Endothelial cell of umbilical vein (primary cell): ENCODE data around the gene PRRC2C. TPM values are rescaled to one million over a fixed set of nuclear protein-coding genes. Genes with fewer than 3 reads are reported as not detected.

ENCODE experiments used
- BruUV-seq: library from RNA; stranded (reverse); fragments of 400-500 nt; replicated peaks from 2 replicates; lab custom pipeline; 2021; lab: Mats Ljungman, UMichigan
- CTCF ChIA-PET: fragments of 300-600, 350-600 bp; sonication (Branson Sonifier 250); formaldehyde crosslinking; loops from one replicate; lab custom pipeline; 2021; ENCODE audit warnings: antibody characterized with exemption, inconsistent platforms; lab: Charles Lee
- POLR2A ChIA-PET: fragments of 300-600, 350-600 bp; sonication (Branson Sonifier 250); formaldehyde crosslinking; loops from one replicate; lab custom pipeline; 2021; ENCODE audit warnings: antibody characterized with exemption, inconsistent platforms; lab: Charles Lee
- DNase-seq: peaks from one replicate; pipeline ENCODE4 v3.0.0-alpha.2; 2011; ENCODE audit warnings: low read depth, low spot score
- FAIRE-seq: peaks from 2 replicates; lab custom pipeline; 2011; peaks lifted over from hg19 to GRCh38; lab: Jason Lieb, UNC
- H2AFZ ChIP-seq: 2 replicates; pipeline ENCODE4 v1.6.0; 2012; ENCODE audit warnings: low read depth, low read length, control low read depth, inconsistent platforms
- H3K27ac ChIP-seq: 2 replicates; pipeline ENCODE4 v1.5.1; 2011; ENCODE audit warnings: low read depth, mild to moderate bottlenecking, control low read depth, low read length, moderate library complexity; ENCODE audit not compliant: insufficient read depth
- H3K27me3 ChIP-seq, 2 experiments: 2 replicates each; pipeline versions ENCODE4 v1.6.0 to v1.6.1; 2011; ENCODE audit warnings: low read length in 2 of 2, mixed read lengths in 1 of 2; ENCODE audit not compliant: control insufficient read depth in 2 of 2, insufficient read depth in 2 of 2
- H3K36me3 ChIP-seq, 2 experiments: 2 replicates in 1 of 2; 3 replicates in 1 of 2; pipeline ENCODE4 v1.5.1; 2011; ENCODE audit warnings: low read length in 2 of 2, mild to moderate bottlenecking in 1 of 2, moderate library complexity in 1 of 2; ENCODE audit not compliant: control insufficient read depth in 2 of 2, insufficient read depth in 2 of 2; ENCODE audit errors: extremely low read depth in 1 of 2
- H3K4me1 ChIP-seq: 3 replicates; pipeline ENCODE4 v1.5.1; 2011; ENCODE audit warnings: mild to moderate bottlenecking, low read length; ENCODE audit not compliant: control insufficient read depth, insufficient read depth; ENCODE audit errors: extremely low read depth
- H3K4me2 ChIP-seq: 2 replicates; pipeline ENCODE4 v1.6.1; 2011; ENCODE audit warnings: low read length, control low read depth, mixed read lengths; ENCODE audit not compliant: insufficient read depth
- H3K4me3 ChIP-seq, 3 experiments: fragments of 200-600 bp in 1 of 3; sonication (generic), shearing (Covaris generic) in 1 of 3; replicated peaks in 1 of 3; 2 replicates each; pipeline ENCODE4 v1.5.1; 2011 to 2016; ENCODE audit warnings: control low read depth in 3 of 3, low read length in 3 of 3, mild to moderate bottlenecking in 2 of 3, inconsistent platforms in 1 of 3, low read depth in 1 of 3, moderate library complexity in 1 of 3; ENCODE audit not compliant: insufficient read depth in 1 of 3
- H3K79me2 ChIP-seq: 2 replicates; pipeline ENCODE4 v1.6.0; 2012; ENCODE audit warnings: low read length, inconsistent platforms; ENCODE audit not compliant: control insufficient read depth, insufficient read depth
- H3K9ac ChIP-seq: replicated peaks from 2 replicates; pipeline ENCODE3; 2011; ENCODE audit warnings: low read length, control low read depth; ENCODE audit not compliant: insufficient read depth; ENCODE audit errors: extremely low read depth
- H3K9me1 ChIP-seq: replicated peaks from 3 replicates; pipeline ENCODE4 v1.6.0; 2011; ENCODE audit warnings: mild to moderate bottlenecking, low read length; ENCODE audit not compliant: control insufficient read depth, insufficient read depth; ENCODE audit errors: extremely low read depth
- H3K9me3 ChIP-seq: replicated peaks from 2 replicates; pipeline ENCODE4 v1.5.1; 2012; ENCODE audit warnings: low read length, inconsistent platforms; ENCODE audit not compliant: control insufficient read depth, insufficient read depth
- H4K20me1 ChIP-seq: replicated peaks from 2 replicates; pipeline ENCODE3; 2011; ENCODE audit warnings: mild to moderate bottlenecking, low read length; ENCODE audit not compliant: control insufficient read depth, insufficient read depth; ENCODE audit errors: extremely low read depth
- CTCF ChIP-seq, 2 donors: IDR thresholded peaks; 1 replicate in 1 of 2; 2 replicates in 1 of 2; pipeline ENCODE4 v1.5.1; 2011; ENCODE audit warnings: low read length in 2 of 2, mild to moderate bottlenecking in 2 of 2, moderate library complexity in 2 of 2, control low read depth in 1 of 2, inconsistent platforms in 1 of 2, low read depth in 1 of 2; ENCODE audit not compliant: insufficient read depth in 1 of 2; ENCODE audit errors: extremely low read depth in 1 of 2
- EZH2 ChIP-seq: IDR thresholded peaks from 2 replicates; pipeline ENCODE4 v1.6.1; 2012; ENCODE audit warnings: borderline replicate concordance, low read depth, mild to moderate bottlenecking, moderate library complexity, low read length, inconsistent platforms; ENCODE audit not compliant: severe bottlenecking
- FOS ChIP-seq: IDR thresholded peaks from 2 replicates; pipeline ENCODE4 v1.6.1; 2011; ENCODE audit warnings: mild to moderate bottlenecking, low read length, moderate library complexity, borderline replicate concordance; ENCODE audit not compliant: insufficient read depth
- GATA2 ChIP-seq: IDR thresholded peaks from 2 replicates; pipeline ENCODE4 v1.7.0; 2011; ENCODE audit warnings: low read depth, mild to moderate bottlenecking, moderate library complexity, mixed read lengths, low read length; ENCODE audit not compliant: insufficient read length, insufficient read depth
- JUN ChIP-seq: IDR thresholded peaks from 2 replicates; pipeline ENCODE4 v1.6.1; 2011; ENCODE audit warnings: borderline replicate concordance, low read depth; ENCODE audit not compliant: insufficient read length, insufficient read depth
- MYC ChIP-seq: IDR thresholded peaks from one replicate; pipeline ENCODE4 v1.6.1; 2011; ENCODE audit warnings: mild to moderate bottlenecking, low read depth, low read length
- POLR2A ChIP-seq: IDR thresholded peaks from 2 replicates; pipeline ENCODE4 v1.6.1; 2012; ENCODE audit warnings: low read depth, mild to moderate bottlenecking, control low read depth, low read length
- POLR2AphosphoS5 ChIP-seq: IDR thresholded peaks from 2 replicates; pipeline ENCODE4 v1.6.1; 2012; ENCODE audit warnings: low read depth, mild to moderate bottlenecking, control low read depth, low read length, moderate library complexity; ENCODE audit not compliant: insufficient read depth
- dilution Hi-C: fragments of 300-500 bp; cut with MboI; formaldehyde crosslinking; loops from one replicate; pipeline ENCODE4 v1.15.0; 2019; ENCODE audit warnings: low sequenced_read_pairs; ENCODE audit not compliant: extremely low pct_ligation_motif_present
- intact Hi-C: fragments of 100-400 bp; cut with micrococcal nuclease; formaldehyde crosslinking; loops from one replicate; pipeline ENCODE4 v1.10.0; 2022
- polyA plus RNA-seq, 4 experiments: library from polyadenylated mRNA; depleted of rRNA in 3 of 4; stranded (reverse) in 3 of 4; unstranded in 1 of 4; fragments of >200 nt; gene quantifications; 2 replicates each; pipeline versions ENCODE4 v1.2.1 to v1.2.3, GENCODE V29; 2011 to 2012; ENCODE audit warnings: missing spikeins in 1 of 4
- total RNA-seq: library from RNA; stranded (reverse); gene quantifications from 2 replicates; pipeline ENCODE4 v1.2.3, GENCODE V29; 2021
- TF ChIP-seq, protein P1 (sequence below): IDR thresholded peaks from 2 replicates; pipeline ENCODE4 v1.6.1; 2011; ENCODE audit not compliant: insufficient read depth, insufficient read length

The PRRC2C gene
- total and polyA plus RNA-seq, 2 donors (not counting 3 experiments of a cell fraction or from before 2014, with no cell fraction given): 65.7 to 199 TPM

DNA sequence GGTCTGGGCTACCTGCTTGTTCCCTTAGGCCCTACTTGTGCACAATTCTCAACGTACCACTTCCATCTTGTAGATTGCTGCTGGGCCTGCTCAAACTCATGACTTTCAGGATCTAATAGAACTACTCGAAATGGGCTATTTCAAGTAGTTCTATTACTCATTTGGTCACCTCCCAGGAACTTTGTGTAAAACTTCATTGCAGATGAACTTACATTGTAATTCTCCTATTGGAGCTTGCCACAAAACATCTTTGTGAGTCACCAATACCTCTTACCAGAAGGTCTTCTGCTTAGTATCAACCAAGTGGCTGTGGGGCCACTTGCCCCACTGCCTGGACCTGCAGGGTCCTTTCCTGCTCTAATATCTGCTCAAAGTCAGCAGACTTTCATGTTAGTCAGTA is 126.0 kb downstream of the PRRC2C start:
- ChIA-PET CTCF (no interaction called here), POLR2A (no interaction called here)
- no peak overlapping the region for H2AFZ ChIP-seq
- H3K36me3 ChIP-seq: no peaks in the 10 kb centered on the region
- H3K4me1 ChIP-seq: no peaks in the 10 kb centered on the region
- H4K20me1 ChIP-seq: no peaks in the 10 kb centered on the region
- dilution Hi-C loops (no loop called here), intact Hi-C loops (no loop called here)
- TF ChIP-seq CTCF (IDR thresholded peaks at IDR 0.05; ENCODE audit: extremely low read depth in 1 of 2, insufficient read depth in 1 of 2, low read depth in 1 of 2, low read length in 2 of 2): no peak
- no peak for TF ChIP-seq GATA2
- TF ChIP-seq POLR2AphosphoS5: no peak
- no peak for TF ChIP-seq POLR2A
- TF ChIP-seq, protein P1, sequence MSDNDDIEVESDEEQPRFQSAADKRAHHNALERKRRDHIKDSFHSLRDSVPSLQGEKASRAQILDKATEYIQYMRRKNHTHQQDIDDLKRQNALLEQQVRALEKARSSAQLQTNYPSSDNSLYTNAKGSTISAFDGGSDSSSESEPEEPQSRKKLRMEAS: no peak
- no peak for TF ChIP-seq MYC
- TF ChIP-seq FOS: no peak
- no peak for TF ChIP-seq JUN
- TF ChIP-seq EZH2: no peak
- DNase-seq: no peak
- no peak overlapping the region for H3K4me3 ChIP-seq
- H3K27me3 ChIP-seq: no peaks in the 10 kb centered on the region
- no peak overlapping the region for H3K4me2 ChIP-seq
- no peak overlapping the region for H3K27ac ChIP-seq
- H3K9me1 ChIP-seq: no peaks in the 10 kb centered on the region
- no TSS peak for BruUV-seq
- FAIRE-seq: no peak
- H3K9ac ChIP-seq: no peak overlapping the region
- no peaks in the 10 kb centered on the region for H3K79me2 ChIP-seq
- H3K9me3 ChIP-seq: no peaks in the 10 kb centered on the region
